SK-N-SH treated with all-trans-retinoic acid at 6 μM for 48 hours (cell line): Measurements from ENCODE around the gene OR6C2.
"Not testable (repeated sequence)": the region's sequence is repeated elsewhere in the genome, so short reads cannot be mapped to it uniquely, and the experiment has no call there.

ENCODE experiments used
- ARNTL ChIP-seq: fragments of 450-650 bp; formaldehyde crosslinking; IDR thresholded peaks from 2 replicates; pipeline ENCODE4 v1.5.0; 2020; ENCODE audit warnings: low read depth, mild to moderate bottlenecking, moderate library complexity, borderline replicate concordance
- CREB5 ChIP-seq: fragments of 250-450 bp; sonication (Bioruptor Pico); IDR thresholded peaks from 2 replicates; pipeline ENCODE4 v1.5.1; 2020; ENCODE audit warnings: low read depth, mild to moderate bottlenecking, moderate library complexity
- CSRNP3 ChIP-seq: fragments of 250-450 bp; sonication (Bioruptor Pico); IDR thresholded peaks from 2 replicates; pipeline ENCODE4 v1.5.1; 2021; ENCODE audit warnings: mild to moderate bottlenecking, moderate library complexity
- ESRRG ChIP-seq: fragments of 250-450 bp; sonication (Bioruptor Pico); IDR thresholded peaks from 2 replicates; pipeline ENCODE4 v1.6.1; 2021; ENCODE audit warnings: mild to moderate bottlenecking
- OSR1 ChIP-seq: fragments of 250-450 bp; sonication (Bioruptor Pico); IDR thresholded peaks from 2 replicates; pipeline ENCODE4 v1.8.0; 2022; ENCODE audit warnings: moderate library complexity, mild to moderate bottlenecking, inconsistent platforms
- PATZ1 ChIP-seq: fragments of 250-450 bp; sonication (Bioruptor Pico); IDR thresholded peaks from 2 replicates; pipeline ENCODE4 v1.8.0; 2020; ENCODE audit warnings: mild to moderate bottlenecking, moderate library complexity, borderline replicate concordance
- PPARA ChIP-seq: fragments of 250-450 bp; sonication (Bioruptor Pico); IDR thresholded peaks from 2 replicates; pipeline ENCODE4 v1.5.0; 2020; ENCODE audit warnings: mild to moderate bottlenecking, borderline replicate concordance
- TCF4 ChIP-seq: fragments of 250-450 bp; sonication (Bioruptor Pico); IDR thresholded peaks from 2 replicates; pipeline ENCODE4 v1.8.0; 2021; ENCODE audit warnings: mild to moderate bottlenecking, moderate library complexity, borderline replicate concordance
- TOX ChIP-seq: fragments of 250-450 bp; sonication (Bioruptor Pico); IDR thresholded peaks from 2 replicates; pipeline ENCODE4 v1.8.0; 2021; ENCODE audit warnings: mild to moderate bottlenecking, moderate library complexity, borderline replicate concordance
- ZFP3 ChIP-seq: fragments of 250-450 bp; sonication (Bioruptor Pico); IDR thresholded peaks from 2 replicates; pipeline ENCODE4 v1.5.0; 2020; ENCODE audit warnings: mild to moderate bottlenecking, moderate library complexity
- ZFP30 ChIP-seq: fragments of 450-650 bp; formaldehyde crosslinking; IDR thresholded peaks from 2 replicates; pipeline ENCODE4 v1.5.0; 2022; ENCODE audit warnings: mild to moderate bottlenecking, moderate library complexity
- ZNF565 ChIP-seq: fragments of 450-650 bp; formaldehyde crosslinking; conservative IDR thresholded peaks from 2 replicates; pipeline ENCODE4 v1.5.0; 2020; ENCODE audit warnings: low read depth, mild to moderate bottlenecking, moderate library complexity

GRCh38 chr12:55441233-55441632, 2.6 kb upstream of the OR6C2 start:
- TF ChIP-seq ZFP3 (CRISPR knock-in tag); ESRRG (CRISPR knock-in tag); ZFP30; PATZ1 (CRISPR knock-in tag); ZNF565; TOX (CRISPR knock-in tag); CSRNP3; TCF4 (CRISPR knock-in tag); PPARA; ARNTL (CRISPR knock-in tag); CREB5; OSR1 (CRISPR knock-in tag): not testable (repeated sequence)
